SK-N-SH (cell line): ENCODE results near the gene OSBPL6. TPM values are rescaled to one million over a fixed set of nuclear protein-coding genes. Genes with fewer than 3 reads are reported as not detected.

Source experiments
- CTCF ChIA-PET: fragments of 300-600, 350-600 bp; formaldehyde crosslinking; extraction: SDS; loops from one replicate; lab custom pipeline; 2021; lab: Yijun Ruan, JAX
- POLR2A ChIA-PET: fragments of 350-600 bp; sonication (Branson Sonifier 250); formaldehyde crosslinking; extraction: SDS; loops from one replicate; lab custom pipeline; 2020; ENCODE audit warnings: antibody characterized with exemption, inconsistent platforms; lab: Yijun Ruan, JAX
- DNase-seq: peaks from one replicate; pipeline ENCODE4 v3.0.0; 2012
- H2AFZ ChIP-seq: fragments of 200-600 bp; sonication (generic); 2 replicates; pipeline ENCODE4 v1.8.1; 2016; ENCODE audit warnings: antibody characterized with exemption, mild to moderate bottlenecking, low read depth
- H3F3A ChIP-seq: fragments of 200-600 bp; sonication (generic); replicated peaks from 2 replicates; pipeline ENCODE3; 2016; ENCODE audit warnings: antibody characterized with exemption, mild to moderate bottlenecking; ENCODE audit not compliant: insufficient read depth
- H3K27ac ChIP-seq, 2 experiments: fragments of 200-500 bp in 1 of 2; fragments of 200-600 bp in 1 of 2; sonication (Bioruptor generic) in 1 of 2; sonication (generic), shearing (Covaris generic) in 1 of 2; 2 replicates each; pipeline versions ENCODE4 v1.5.1 to v1.6.1; 2014 to 2016; ENCODE audit warnings: low read depth in 2 of 2, inconsistent platforms in 1 of 2, low read length in 1 of 2, mild to moderate bottlenecking in 1 of 2, mixed read lengths in 1 of 2
- H3K27me3 ChIP-seq: fragments of 200-600 bp; sonication (generic), shearing (Covaris generic); 2 replicates; pipeline ENCODE4 v1.6.1; 2016; ENCODE audit warnings: mixed run types; ENCODE audit not compliant: insufficient read depth
- H3K36me3 ChIP-seq, 2 experiments: fragments of 200-500 bp in 1 of 2; fragments of 200-600 bp in 1 of 2; sonication (Bioruptor generic) in 1 of 2; sonication (generic) in 1 of 2; replicated peaks in 1 of 2; 2 replicates each; pipeline versions ENCODE3 to v1.5.1; 2014 to 2016; ENCODE audit warnings: low read length in 1 of 2, mild to moderate bottlenecking in 1 of 2; ENCODE audit not compliant: insufficient read depth in 2 of 2, control insufficient read depth in 1 of 2
- H3K4me1 ChIP-seq, 2 experiments: fragments of 200-500 bp in 1 of 2; fragments of 200-600 bp in 1 of 2; sonication (Bioruptor generic) in 1 of 2; sonication (generic), shearing (Covaris generic) in 1 of 2; 2 replicates each; pipeline versions ENCODE4 v1.5.1 to v1.6.1; 2014 to 2016; ENCODE audit warnings: low read depth in 1 of 2, low read length in 1 of 2, mixed run types in 1 of 2; ENCODE audit not compliant: insufficient read depth in 2 of 2, control insufficient read depth in 1 of 2
- H3K4me2 ChIP-seq: fragments of 200-600 bp; sonication (generic), shearing (Covaris generic); 2 replicates; pipeline ENCODE4 v1.6.1; 2017; ENCODE audit warnings: mixed run types
- H3K4me3 ChIP-seq, 2 experiments: fragments of 200-500 bp in 1 of 2; fragments of 200-600 bp in 1 of 2; sonication (Bioruptor generic) in 1 of 2; sonication (generic), shearing (Covaris generic) in 1 of 2; 2 replicates each; pipeline versions ENCODE4 v1.5.1 to v1.8.1; 2014 to 2016; ENCODE audit warnings: low read depth in 2 of 2, inconsistent platforms in 1 of 2, low read length in 1 of 2, mild to moderate bottlenecking in 1 of 2, mixed read lengths in 1 of 2, moderate library complexity in 1 of 2
- H3K79me2 ChIP-seq: fragments of 200-600 bp; sonication (generic); 2 replicates; pipeline ENCODE4 v1.8.1; 2017; ENCODE audit warnings: mild to moderate bottlenecking; ENCODE audit not compliant: insufficient read depth
- H3K9ac ChIP-seq: fragments of 200-600 bp; sonication (generic); 2 replicates; pipeline ENCODE4 v1.6.1; 2017; ENCODE audit warnings: mixed run types
- H3K9me2 ChIP-seq: fragments of 200-600 bp; sonication (generic); 2 replicates; pipeline ENCODE4 v1.6.1; 2017; ENCODE audit warnings: mixed run types
- H3K9me3 ChIP-seq: fragments of 200-600 bp; sonication (generic); 2 replicates; pipeline ENCODE4 v1.6.1; 2017; ENCODE audit warnings: mixed run types, mild to moderate bottlenecking, moderate library complexity
- H4K20me1 ChIP-seq: fragments of 200-600 bp; sonication (generic); 2 replicates; pipeline ENCODE4 v1.6.1; 2017; ENCODE audit warnings: mild to moderate bottlenecking, mixed run types; ENCODE audit not compliant: insufficient read depth
- FOSL2 ChIP-seq: IDR thresholded peaks from 2 replicates; pipeline ENCODE4 v1.4.0; 2012; ENCODE audit warnings: low read depth, mild to moderate bottlenecking, moderate library complexity, borderline replicate concordance
- FOXM1 ChIP-seq: IDR thresholded peaks from 2 replicates; pipeline ENCODE4 v1.4.0; 2012; ENCODE audit warnings: low read depth, mild to moderate bottlenecking
- GABPA ChIP-seq: IDR thresholded peaks from 2 replicates; pipeline ENCODE4 v1.4.0; 2012; ENCODE audit warnings: low read depth, mild to moderate bottlenecking
- MXI1 ChIP-seq: IDR thresholded peaks from 2 replicates; pipeline ENCODE4 v1.6.1; 2012; ENCODE audit warnings: mild to moderate bottlenecking, low read depth, low read length, improper control_type of control experiment
- NFIC ChIP-seq: IDR thresholded peaks from 2 replicates; pipeline ENCODE4 v1.4.0; 2012; ENCODE audit warnings: borderline replicate concordance
- NRF1 ChIP-seq: IDR thresholded peaks from 2 replicates; pipeline ENCODE4 v1.6.1; 2012; ENCODE audit warnings: low read depth, mild to moderate bottlenecking, low read length
- RXRA ChIP-seq: IDR thresholded peaks from 2 replicates; pipeline ENCODE4 v1.4.0; 2012; ENCODE audit warnings: low read depth, mild to moderate bottlenecking, borderline replicate concordance
- TCF12 ChIP-seq: IDR thresholded peaks from 2 replicates; pipeline ENCODE4 v1.4.0; 2012
- YY1 ChIP-seq: IDR thresholded peaks from 2 replicates; pipeline ENCODE4 v1.4.0; 2012; ENCODE audit warnings: low read depth, mild to moderate bottlenecking
- WGBS: methylation state at CpG from one replicate; pipeline ENCODE4 v1.1.6; 2017; ENCODE audit warnings: low lambda C conversion rate; 5-methylcytosine and 5-hydroxymethylcytosine counted together
- polyA plus RNA-seq, 3 experiments: library from polyadenylated mRNA; depleted of rRNA; stranded (reverse); fragments of >200 nt; gene quantifications; 2 replicates each; pipeline ENCODE4 v1.2.3, GENCODE V29; 2012
- TF ChIP-seq, protein P1 (sequence below): IDR thresholded peaks from 2 replicates; pipeline ENCODE4 v1.4.0; 2012; ENCODE audit warnings: low read depth
- TF ChIP-seq, protein P2 (sequence below): IDR thresholded peaks from 2 replicates; pipeline ENCODE4; 2012
- TF ChIP-seq, protein P3 (sequence below): IDR thresholded peaks from 2 replicates; pipeline ENCODE4 v1.6.1; 2012; ENCODE audit warnings: mild to moderate bottlenecking, low read depth, low read length, moderate library complexity
- TF ChIP-seq, protein P4 (sequence below): IDR thresholded peaks from 2 replicates; pipeline ENCODE4 v1.4.0; 2012; ENCODE audit warnings: low read depth, borderline replicate concordance

Gene OSBPL6
- polyA plus RNA-seq, 1 of the 3 experiments (the other 2 are of a cell fraction), result 2.7 TPM

DNA sequence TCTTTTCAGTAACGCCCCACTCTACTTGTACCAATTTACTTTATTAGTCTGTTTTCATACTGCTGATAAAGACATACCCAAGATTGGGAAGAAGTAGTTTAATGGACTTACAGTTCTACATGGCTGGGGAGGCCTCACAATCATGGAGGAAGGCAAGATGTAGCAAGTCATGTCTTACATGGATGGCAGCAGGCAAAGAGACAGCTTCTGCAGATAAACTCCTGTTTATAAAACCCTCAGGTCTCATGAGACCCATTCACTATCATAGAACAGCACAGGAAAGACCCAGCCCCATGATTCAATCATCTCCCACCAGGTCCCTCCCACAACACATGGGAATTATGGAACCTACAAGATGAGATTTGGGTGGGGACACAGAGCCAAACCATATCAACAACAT is 38.8 kb upstream of the OSBPL6 start (continued):
- TF ChIP-seq, protein P1, sequence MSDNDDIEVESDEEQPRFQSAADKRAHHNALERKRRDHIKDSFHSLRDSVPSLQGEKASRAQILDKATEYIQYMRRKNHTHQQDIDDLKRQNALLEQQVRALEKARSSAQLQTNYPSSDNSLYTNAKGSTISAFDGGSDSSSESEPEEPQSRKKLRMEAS, result no peak
- TF ChIP-seq TCF12 (no peak), GABPA (no peak)

DNA sequence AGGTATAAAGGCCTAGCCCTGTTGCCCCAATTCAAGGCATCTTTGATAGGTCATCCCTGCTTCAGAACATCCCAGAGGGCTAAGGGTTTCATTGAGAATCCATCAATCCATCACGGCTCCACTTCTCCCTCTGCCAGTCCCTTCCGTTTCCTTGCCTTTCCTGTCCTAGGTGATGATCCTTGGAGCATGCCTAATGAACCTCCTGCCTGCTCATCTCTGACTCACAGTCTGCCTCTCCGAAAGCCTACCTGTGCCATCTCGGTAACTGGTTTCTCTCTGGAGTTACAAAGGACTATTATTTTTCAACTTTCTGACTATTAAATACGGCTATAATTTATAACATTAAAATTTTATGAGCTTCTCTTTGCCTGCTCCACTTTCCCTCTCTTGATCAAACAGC is 36.7 kb upstream of the OSBPL6 start:
- H3K9ac ChIP-seq, result no peak overlapping the region
- TF ChIP-seq NRF1 (no peak), FOXM1 (no peak), FOSL2 (no peak), NFIC (no peak), YY1 (no peak), RXRA (no peak), MXI1 (no peak)
- TF ChIP-seq, protein P2, sequence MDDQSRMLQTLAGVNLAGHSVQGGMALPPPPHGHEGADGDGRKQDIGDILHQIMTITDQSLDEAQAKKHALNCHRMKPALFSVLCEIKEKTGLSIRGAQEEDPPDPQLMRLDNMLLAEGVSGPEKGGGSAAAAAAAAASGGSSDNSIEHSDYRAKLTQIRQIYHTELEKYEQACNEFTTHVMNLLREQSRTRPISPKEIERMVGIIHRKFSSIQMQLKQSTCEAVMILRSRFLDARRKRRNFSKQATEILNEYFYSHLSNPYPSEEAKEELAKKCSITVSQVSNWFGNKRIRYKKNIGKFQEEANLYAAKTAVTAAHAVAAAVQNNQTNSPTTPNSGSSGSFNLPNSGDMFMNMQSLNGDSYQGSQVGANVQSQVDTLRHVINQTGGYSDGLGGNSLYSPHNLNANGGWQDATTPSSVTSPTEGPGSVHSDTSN, result no peak
- TF ChIP-seq, protein P3, sequence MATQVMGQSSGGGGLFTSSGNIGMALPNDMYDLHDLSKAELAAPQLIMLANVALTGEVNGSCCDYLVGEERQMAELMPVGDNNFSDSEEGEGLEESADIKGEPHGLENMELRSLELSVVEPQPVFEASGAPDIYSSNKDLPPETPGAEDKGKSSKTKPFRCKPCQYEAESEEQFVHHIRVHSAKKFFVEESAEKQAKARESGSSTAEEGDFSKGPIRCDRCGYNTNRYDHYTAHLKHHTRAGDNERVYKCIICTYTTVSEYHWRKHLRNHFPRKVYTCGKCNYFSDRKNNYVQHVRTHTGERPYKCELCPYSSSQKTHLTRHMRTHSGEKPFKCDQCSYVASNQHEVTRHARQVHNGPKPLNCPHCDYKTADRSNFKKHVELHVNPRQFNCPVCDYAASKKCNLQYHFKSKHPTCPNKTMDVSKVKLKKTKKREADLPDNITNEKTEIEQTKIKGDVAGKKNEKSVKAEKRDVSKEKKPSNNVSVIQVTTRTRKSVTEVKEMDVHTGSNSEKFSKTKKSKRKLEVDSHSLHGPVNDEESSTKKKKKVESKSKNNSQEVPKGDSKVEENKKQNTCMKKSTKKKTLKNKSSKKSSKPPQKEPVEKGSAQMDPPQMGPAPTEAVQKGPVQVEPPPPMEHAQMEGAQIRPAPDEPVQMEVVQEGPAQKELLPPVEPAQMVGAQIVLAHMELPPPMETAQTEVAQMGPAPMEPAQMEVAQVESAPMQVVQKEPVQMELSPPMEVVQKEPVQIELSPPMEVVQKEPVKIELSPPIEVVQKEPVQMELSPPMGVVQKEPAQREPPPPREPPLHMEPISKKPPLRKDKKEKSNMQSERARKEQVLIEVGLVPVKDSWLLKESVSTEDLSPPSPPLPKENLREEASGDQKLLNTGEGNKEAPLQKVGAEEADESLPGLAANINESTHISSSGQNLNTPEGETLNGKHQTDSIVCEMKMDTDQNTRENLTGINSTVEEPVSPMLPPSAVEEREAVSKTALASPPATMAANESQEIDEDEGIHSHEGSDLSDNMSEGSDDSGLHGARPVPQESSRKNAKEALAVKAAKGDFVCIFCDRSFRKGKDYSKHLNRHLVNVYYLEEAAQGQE, result no peak
- TF ChIP-seq, protein P4, sequence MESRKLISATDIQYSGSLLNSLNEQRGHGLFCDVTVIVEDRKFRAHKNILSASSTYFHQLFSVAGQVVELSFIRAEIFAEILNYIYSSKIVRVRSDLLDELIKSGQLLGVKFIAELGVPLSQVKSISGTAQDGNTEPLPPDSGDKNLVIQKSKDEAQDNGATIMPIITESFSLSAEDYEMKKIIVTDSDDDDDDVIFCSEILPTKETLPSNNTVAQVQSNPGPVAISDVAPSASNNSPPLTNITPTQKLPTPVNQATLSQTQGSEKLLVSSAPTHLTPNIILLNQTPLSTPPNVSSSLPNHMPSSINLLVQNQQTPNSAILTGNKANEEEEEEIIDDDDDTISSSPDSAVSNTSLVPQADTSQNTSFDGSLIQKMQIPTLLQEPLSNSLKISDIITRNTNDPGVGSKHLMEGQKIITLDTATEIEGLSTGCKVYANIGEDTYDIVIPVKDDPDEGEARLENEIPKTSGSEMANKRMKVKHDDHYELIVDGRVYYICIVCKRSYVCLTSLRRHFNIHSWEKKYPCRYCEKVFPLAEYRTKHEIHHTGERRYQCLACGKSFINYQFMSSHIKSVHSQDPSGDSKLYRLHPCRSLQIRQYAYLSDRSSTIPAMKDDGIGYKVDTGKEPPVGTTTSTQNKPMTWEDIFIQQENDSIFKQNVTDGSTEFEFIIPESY, result no peak
- H3K4me2 ChIP-seq, result no peak overlapping the region
- no peaks in the 10 kb centered on the region for H3K27me3 ChIP-seq
- 86% methylated on average over 5 of the region's 5 CpGs for WGBS
- CTCF ChIA-PET, result interaction anchor here (0.8 to 2.5 kb wide), 6 partner anchors 13 to 257 kb away, joined by 3 to 7 read pairs (median 3); no protein-coding TSS in a partner anchor
- no peaks in the 10 kb centered on the region for H4K20me1 ChIP-seq
- POLR2A ChIA-PET, result no interaction called here
- H3K27ac ChIP-seq, result no peak overlapping the region
- no peaks in the 10 kb centered on the region for H3K9me2 ChIP-seq
- no peaks in the 10 kb centered on the region for H3K9me3 ChIP-seq
- no peak overlapping the region for H2AFZ ChIP-seq
- no peaks in the 10 kb centered on the region for H3K36me3 ChIP-seq
- H3K79me2 ChIP-seq, result no peaks in the 10 kb centered on the region
- no peaks in the 10 kb centered on the region for H3F3A ChIP-seq
- H3K4me1 ChIP-seq, result no peaks in the 10 kb centered on the region; a peak in 1 of 4 replicates
- DNase-seq, result no peak
- H3K4me3 ChIP-seq, result no peak overlapping the region
